Measurements from ENCODE around the gene RBM48. TPM values are rescaled to one million over a fixed set of nuclear protein-coding genes. Genes with fewer than 3 reads are reported as not detected.
"Not testable (repeated sequence)": the region's sequence is repeated elsewhere in the genome, so short reads cannot be mapped to it uniquely, and the experiment has no call there.

The RBM48 gene
- total and polyA plus RNA-seq, 2 donors (not counting 1 experiment from before 2014, with no cell fraction given), result 9.8 to 12.2 TPM

DNA sequence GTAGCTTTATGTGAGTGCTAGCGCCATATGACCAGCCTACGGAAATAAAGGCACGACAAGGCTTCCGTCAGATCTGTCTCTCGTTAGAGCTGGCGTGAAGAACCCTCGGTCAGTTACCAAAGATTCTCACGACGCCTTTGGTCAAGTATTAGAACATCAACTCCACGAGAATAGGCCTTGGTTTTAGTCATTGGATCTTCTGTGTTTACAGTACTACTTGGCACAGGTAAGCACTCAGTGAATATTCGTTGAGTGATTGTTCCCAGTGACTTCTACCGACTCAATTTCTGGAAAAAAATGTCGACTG is 316 bp downstream of the RBM48 start:
- Histone ChIP-seq H3K4me3 (replicated peaks in 1 of 4; ENCODE audit: control extremely low read depth in 1 of 4, insufficient read depth in 1 of 4, low read depth in 3 of 4, low read length in 4 of 4) (peak overlapping the region; percentile 79 to 100 (median 90)), H3K79me2 (ENCODE audit: control insufficient read depth, insufficient read depth, low read length) (peaks cover 12% of the 10 kb centered on the region), H3K4me1 (ENCODE audit: control insufficient read depth, extremely low read depth, insufficient read depth, low read length) (no peaks in the 10 kb centered on the region), H2AFZ (ENCODE audit: low read length) (peak overlapping the region; percentile 98), H3K27ac (ENCODE audit: insufficient read depth, low read length) (peak overlapping the region; percentile 95), H3K27me3 (ENCODE audit: control insufficient read depth, insufficient read depth, low read length) (no peaks in the 10 kb centered on the region), H3K9me3 (ENCODE audit: control insufficient read depth, insufficient read depth, low read depth, low read length) (no peaks in the 10 kb centered on the region), H3K36me3 (ENCODE audit: control insufficient read depth, insufficient read depth, low read length) (peaks cover 4% of the 10 kb centered on the region), H4K20me1 (ENCODE audit: control insufficient read depth, extremely low read depth, insufficient read depth, low read length) (no peaks in the 10 kb centered on the region), H3K4me2 (ENCODE audit: extremely low read depth, insufficient read depth, low read length) (peak overlapping the region; percentile 98), H3K9ac (ENCODE audit: insufficient read depth, low read length) (peak overlapping the region; percentile 78)
- TF ChIP-seq, protein P1, sequence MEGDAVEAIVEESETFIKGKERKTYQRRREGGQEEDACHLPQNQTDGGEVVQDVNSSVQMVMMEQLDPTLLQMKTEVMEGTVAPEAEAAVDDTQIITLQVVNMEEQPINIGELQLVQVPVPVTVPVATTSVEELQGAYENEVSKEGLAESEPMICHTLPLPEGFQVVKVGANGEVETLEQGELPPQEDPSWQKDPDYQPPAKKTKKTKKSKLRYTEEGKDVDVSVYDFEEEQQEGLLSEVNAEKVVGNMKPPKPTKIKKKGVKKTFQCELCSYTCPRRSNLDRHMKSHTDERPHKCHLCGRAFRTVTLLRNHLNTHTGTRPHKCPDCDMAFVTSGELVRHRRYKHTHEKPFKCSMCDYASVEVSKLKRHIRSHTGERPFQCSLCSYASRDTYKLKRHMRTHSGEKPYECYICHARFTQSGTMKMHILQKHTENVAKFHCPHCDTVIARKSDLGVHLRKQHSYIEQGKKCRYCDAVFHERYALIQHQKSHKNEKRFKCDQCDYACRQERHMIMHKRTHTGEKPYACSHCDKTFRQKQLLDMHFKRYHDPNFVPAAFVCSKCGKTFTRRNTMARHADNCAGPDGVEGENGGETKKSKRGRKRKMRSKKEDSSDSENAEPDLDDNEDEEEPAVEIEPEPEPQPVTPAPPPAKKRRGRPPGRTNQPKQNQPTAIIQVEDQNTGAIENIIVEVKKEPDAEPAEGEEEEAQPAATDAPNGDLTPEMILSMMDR (conservative IDR thresholded peaks at IDR 0.05 in 1 of 2, IDR thresholded peaks at IDR 0.05 in 1 of 2; ENCODE audit: low read depth in 1 of 2, low read length in 2 of 2), result no peak
- TF ChIP-seq EZH2 (IDR thresholded peaks at IDR 0.05; ENCODE audit: low read length, missing control alignments), result no peak
- no peak for DNase-seq (ENCODE audit: low read depth in 2 of 2)

DNA sequence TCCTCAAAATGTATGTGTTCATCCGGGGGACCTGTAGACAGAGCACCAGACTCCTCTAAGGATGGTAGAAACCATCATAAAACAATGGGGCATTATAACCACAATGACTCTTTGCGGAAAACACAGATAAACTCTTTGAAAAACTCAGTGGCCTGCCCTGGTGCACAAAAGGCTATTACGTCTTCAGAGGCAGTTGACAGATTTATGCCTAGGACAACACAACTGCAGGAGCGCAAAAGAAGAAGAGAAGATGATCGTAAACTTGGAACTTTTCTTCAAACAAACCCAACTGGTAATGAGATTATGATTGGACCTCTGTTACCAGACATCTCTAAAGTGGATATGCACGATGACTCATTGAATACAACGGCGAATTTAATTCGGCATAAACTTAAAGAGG is 6.0 kb downstream of the RBM48 start:
- H3K27ac ChIP-seq (ENCODE audit: insufficient read depth, low read length), result no peak overlapping the region
- H3K4me3 ChIP-seq (replicated peaks in 1 of 4; ENCODE audit: control extremely low read depth in 1 of 4, insufficient read depth in 1 of 4, low read depth in 3 of 4, low read length in 4 of 4), result no peak overlapping the region
- no peak for TF ChIP-seq EZH2 (IDR thresholded peaks at IDR 0.05; ENCODE audit: low read length, missing control alignments)
- TF ChIP-seq, protein P1 (conservative IDR thresholded peaks at IDR 0.05 in 1 of 2, IDR thresholded peaks at IDR 0.05 in 1 of 2; ENCODE audit: low read depth in 1 of 2, low read length in 2 of 2), result no peak
- H3K36me3 ChIP-seq (ENCODE audit: control insufficient read depth, insufficient read depth, low read length), result peaks cover 7% of the 10 kb centered on the region
- DNase-seq (ENCODE audit: low read depth in 2 of 2), result no peak
- no peak overlapping the region for H2AFZ ChIP-seq (ENCODE audit: low read length)
- peaks cover 3% of the 10 kb centered on the region for H3K79me2 ChIP-seq (ENCODE audit: control insufficient read depth, insufficient read depth, low read length)
- H3K9me3 ChIP-seq (ENCODE audit: control insufficient read depth, insufficient read depth, low read depth, low read length), result no peaks in the 10 kb centered on the region
- H3K9ac ChIP-seq (ENCODE audit: insufficient read depth, low read length), result no peak overlapping the region
- H3K27me3 ChIP-seq (ENCODE audit: control insufficient read depth, insufficient read depth, low read length), result no peaks in the 10 kb centered on the region
- H4K20me1 ChIP-seq (ENCODE audit: control insufficient read depth, extremely low read depth, insufficient read depth, low read length), result no peaks in the 10 kb centered on the region
- no peaks in the 10 kb centered on the region for H3K4me1 ChIP-seq (ENCODE audit: control insufficient read depth, extremely low read depth, insufficient read depth, low read length)
- H3K4me2 ChIP-seq (ENCODE audit: extremely low read depth, insufficient read depth, low read length), result no peak overlapping the region

DNA sequence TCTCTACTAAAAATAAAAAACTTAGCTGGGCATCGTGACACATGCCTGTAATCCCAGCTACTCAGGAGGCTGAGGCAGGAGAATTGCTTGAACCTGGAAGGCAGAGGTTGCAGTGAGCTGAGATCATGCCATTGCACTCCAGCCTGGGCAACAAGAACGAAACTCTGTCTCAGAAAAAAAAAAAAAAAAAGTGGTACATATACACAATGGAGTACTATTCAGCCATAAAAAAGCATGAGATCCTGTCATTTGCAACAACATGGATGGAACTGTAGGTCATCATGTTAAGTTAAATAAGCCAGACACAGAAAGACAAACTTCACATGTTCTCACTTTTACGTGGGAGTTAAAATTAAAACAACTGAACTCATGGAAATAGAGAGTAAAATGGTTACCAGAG is 14.9 kb downstream of the RBM48 start:
- not testable (repeated sequence) for H4K20me1 ChIP-seq (ENCODE audit: control insufficient read depth, extremely low read depth, insufficient read depth, low read length); DNase-seq (ENCODE audit: low read depth in 2 of 2); H3K4me3 ChIP-seq (replicated peaks in 1 of 4; ENCODE audit: control extremely low read depth in 1 of 4, insufficient read depth in 1 of 4, low read depth in 3 of 4, low read length in 4 of 4); H3K9ac ChIP-seq (ENCODE audit: insufficient read depth, low read length); H3K36me3 ChIP-seq (ENCODE audit: control insufficient read depth, insufficient read depth, low read length); H2AFZ ChIP-seq (ENCODE audit: low read length); H3K79me2 ChIP-seq (ENCODE audit: control insufficient read depth, insufficient read depth, low read length); H3K4me2 ChIP-seq (ENCODE audit: extremely low read depth, insufficient read depth, low read length); H3K9me3 ChIP-seq (ENCODE audit: control insufficient read depth, insufficient read depth, low read depth, low read length); H3K27me3 ChIP-seq (ENCODE audit: control insufficient read depth, insufficient read depth, low read length); H3K4me1 ChIP-seq (ENCODE audit: control insufficient read depth, extremely low read depth, insufficient read depth, low read length); H3K27ac ChIP-seq (ENCODE audit: insufficient read depth, low read length)

DNA sequence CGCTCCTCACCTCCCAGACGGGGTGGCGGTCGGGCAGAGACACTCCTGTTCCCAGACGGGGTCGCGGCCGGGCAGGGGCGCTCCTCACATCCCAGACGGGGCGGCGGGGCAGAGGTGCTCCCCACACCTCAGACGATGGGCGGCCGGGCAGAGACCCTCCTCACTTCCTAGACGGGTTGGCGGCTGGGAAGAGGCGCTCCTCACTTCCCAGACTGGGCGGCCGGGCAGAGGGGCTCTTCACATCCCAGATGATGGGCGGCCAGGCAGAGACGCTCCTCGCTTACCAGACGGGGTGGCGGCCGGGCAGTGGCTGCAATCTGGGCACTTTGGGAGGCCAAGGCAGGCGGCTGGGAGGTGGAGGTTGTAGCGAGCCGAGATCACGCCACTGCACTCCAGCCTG is 16.5 kb downstream of the RBM48 start:
- not testable (repeated sequence) for H3K27ac ChIP-seq (ENCODE audit: insufficient read depth, low read length); H3K4me1 ChIP-seq (ENCODE audit: control insufficient read depth, extremely low read depth, insufficient read depth, low read length); H3K79me2 ChIP-seq (ENCODE audit: control insufficient read depth, insufficient read depth, low read length); H3K9ac ChIP-seq (ENCODE audit: insufficient read depth, low read length); H3K27me3 ChIP-seq (ENCODE audit: control insufficient read depth, insufficient read depth, low read length); H4K20me1 ChIP-seq (ENCODE audit: control insufficient read depth, extremely low read depth, insufficient read depth, low read length); H2AFZ ChIP-seq (ENCODE audit: low read length); DNase-seq (ENCODE audit: low read depth in 2 of 2); H3K4me2 ChIP-seq (ENCODE audit: extremely low read depth, insufficient read depth, low read length); H3K36me3 ChIP-seq (ENCODE audit: control insufficient read depth, insufficient read depth, low read length); H3K4me3 ChIP-seq (replicated peaks in 1 of 4; ENCODE audit: control extremely low read depth in 1 of 4, insufficient read depth in 1 of 4, low read depth in 3 of 4, low read length in 4 of 4); H3K9me3 ChIP-seq (ENCODE audit: control insufficient read depth, insufficient read depth, low read depth, low read length)
